ENCODE data around the gene PSMA3.

The PSMA3 gene

DNA sequence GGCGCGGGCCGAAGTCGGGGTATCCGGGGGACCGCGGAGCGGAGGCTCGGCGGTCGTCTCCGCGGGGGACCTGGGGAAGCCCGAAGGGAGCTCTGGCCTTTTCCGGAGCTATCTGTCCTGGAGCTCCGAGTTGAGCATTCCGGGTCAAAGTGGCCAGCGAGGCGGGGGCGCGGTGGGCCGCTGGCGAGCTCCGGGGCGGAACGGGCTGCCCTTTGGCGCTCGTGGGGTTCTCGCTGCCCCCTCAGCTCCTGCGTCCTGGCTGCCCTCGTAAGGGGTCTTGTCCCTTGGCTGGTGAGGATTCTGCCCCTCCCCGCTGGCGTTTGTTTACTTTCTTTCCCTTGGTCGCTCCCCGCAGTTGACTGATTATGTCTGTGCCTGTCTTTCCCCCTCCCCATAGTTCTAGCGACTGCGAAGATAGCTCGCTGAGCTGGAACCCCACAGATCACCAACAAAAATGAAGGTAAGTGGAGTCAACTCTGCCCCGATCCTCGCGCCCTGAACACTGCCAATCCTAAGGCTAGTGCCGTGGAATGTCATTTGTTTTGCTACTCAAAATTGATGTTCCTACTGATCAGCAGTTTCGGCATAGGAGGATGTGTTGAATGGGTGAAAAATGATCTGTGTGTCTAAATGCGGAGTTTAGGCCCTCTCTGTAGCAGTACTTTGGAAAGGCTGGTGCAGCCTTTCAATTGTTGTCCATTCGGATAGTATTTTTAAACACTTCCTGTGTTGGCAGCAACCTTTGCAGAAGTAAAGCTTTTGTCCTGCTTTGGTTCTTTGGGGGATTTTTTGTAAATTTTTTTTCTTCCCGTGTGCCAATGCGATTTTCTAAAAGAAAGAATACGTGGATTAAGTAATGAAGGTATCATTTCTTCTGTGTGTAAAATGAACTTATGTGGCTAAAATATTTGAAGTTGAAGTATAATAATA lies 55.0 kb downstream of the PSMA3 start:
- no peak for DNase-seq

DNA sequence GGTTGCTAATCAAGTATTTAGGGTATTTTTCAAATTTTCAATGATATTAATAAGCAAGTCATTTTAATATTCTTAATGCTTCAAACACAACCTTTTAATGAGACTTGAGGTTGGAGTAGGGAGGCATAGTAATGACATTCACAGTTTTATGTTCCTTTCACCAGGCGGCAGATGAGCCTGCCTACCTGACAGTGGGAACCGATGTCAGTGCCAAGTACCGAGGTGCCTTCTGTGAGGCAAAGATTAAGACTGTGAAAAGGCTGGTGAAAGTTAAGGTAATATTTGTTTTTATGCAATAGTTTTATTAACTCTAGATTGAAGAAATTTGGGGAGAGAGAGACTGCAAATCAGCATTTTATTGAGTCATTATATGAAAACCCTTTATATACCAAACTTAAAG lies 56.8 kb downstream of the PSMA3 start:
- DNase-seq: no peak

DNA sequence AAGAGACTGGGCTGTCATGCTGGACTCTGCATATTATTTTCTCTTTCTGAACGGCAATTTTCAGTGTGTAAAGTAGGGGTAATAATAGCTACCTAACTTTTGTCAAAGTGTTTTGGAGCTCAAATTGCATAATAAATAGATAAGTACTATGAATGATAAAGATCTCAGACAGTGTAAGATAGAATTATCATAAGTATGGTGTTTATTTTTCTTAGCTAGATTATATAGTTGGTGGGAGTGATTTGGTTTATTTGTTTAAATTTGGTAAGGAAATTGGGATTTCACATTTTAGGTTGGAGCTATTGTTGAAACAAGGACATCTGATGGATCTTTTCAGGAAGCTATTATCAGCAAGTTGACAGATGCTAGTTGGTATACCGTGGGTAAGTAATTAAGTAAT lies 61.1 kb downstream of the PSMA3 start:
- no peak for DNase-seq

DNA sequence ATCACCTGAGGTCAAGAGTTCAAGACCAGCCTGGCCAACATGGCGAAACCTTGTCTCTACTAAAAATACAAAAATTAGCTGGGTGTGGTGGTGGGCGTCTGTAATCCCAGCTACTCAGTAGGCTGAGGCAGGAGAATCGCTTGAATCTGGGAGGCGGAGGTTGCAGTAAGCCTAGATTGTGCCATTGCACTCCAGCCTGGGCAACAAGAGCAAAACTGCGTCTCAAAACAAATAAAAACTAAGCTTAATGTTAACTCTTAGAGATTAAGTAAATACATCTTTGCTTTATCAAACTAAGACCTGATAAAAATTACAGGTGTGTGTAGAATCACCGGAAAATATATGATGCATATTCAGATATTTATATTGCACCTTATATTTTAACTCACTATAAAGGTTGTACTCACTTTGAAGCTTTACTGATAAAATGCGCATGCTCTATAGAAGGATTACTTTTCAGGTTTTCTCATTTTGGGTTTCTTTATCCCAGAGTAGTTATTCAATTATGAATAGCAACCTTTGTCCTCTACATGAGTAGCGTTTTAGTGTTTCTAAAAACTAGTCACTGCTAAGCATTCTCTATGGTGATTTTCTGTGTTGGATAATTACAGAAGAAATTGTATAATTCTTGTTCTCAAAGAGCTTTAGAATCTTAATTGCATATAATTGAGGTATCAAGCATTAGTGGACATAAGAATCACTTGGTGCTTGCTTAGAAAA lies 63.1 kb downstream of the PSMA3 start:
- DNase-seq: no peak

DNA sequence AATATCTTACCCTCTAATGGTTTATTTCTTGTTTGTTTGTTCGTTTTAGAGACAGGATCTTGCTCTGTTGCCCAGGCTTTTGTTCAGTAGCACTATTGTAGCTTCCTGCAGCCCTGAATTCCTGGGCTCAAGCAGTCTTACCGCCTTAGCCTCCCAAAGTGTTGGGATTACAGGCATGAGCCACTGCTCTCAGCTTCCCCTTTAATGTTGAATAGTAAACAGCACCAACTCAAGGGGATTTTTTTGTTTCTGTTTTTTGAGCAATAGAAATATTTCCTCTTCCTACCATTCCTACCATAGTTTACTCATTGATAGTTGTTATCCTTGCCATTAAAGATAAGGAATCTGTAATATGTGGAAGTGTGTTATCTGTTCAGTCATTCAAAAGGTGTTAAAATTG lies 64.4 kb downstream of the PSMA3 start:
- DNase-seq: no peak

DNA sequence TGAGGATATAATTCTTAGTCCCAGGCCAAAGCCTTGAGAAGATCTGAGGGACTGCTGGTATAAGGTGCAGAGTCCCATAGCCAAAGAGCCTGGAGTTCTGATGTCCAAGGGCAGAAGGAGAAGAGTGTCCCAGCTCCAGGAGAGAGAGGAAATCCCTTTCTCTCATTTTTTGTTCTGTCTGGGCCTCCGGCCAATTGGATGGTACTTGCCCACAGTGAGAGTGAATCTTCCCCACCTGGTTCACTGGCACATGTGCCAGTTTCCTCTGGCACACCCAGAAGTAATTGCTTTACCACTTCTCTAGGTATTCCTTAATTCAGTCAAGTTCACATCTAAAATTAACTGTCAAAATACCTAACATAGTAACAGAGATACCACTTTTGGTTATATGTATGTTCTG lies 69.1 kb downstream of the PSMA3 start:
- no peak for DNase-seq

DNA sequence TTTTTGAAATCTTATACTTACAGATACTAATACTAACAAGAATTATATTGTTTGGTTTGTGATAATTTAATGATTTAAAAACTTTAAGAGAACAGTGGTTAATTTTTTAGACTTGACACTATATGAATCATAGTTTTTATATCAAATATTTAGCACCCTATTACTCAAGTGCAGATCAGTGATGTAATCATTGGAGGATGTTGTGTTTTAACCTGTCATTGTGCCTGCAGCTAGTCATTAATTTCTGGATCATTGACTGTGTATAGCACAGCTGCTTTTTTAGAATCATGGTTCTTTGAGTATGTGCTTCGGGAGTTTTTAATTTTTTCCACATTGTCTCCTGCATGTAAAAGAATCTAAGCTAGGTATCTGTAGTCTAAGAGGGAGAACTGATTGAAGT lies 71.0 kb downstream of the PSMA3 start:
- no peak for DNase-seq
